Ammon's horn (tissue), 1 donor: ENCODE data around the gene DOCK2.
A peak's percentile ranks its signal among the peaks of the same experiment; 100 is the strongest.
"Not testable (repeated sequence)": the region's sequence is repeated elsewhere in the genome, so short reads cannot be mapped to it uniquely, and the experiment has no call there.

ENCODE experiments used
- DNase-seq: peaks from one replicate; pipeline ENCODE4 v3.0.0-alpha.2; 2016; ENCODE audit warnings: low spot score

Gene DOCK2

DNA sequence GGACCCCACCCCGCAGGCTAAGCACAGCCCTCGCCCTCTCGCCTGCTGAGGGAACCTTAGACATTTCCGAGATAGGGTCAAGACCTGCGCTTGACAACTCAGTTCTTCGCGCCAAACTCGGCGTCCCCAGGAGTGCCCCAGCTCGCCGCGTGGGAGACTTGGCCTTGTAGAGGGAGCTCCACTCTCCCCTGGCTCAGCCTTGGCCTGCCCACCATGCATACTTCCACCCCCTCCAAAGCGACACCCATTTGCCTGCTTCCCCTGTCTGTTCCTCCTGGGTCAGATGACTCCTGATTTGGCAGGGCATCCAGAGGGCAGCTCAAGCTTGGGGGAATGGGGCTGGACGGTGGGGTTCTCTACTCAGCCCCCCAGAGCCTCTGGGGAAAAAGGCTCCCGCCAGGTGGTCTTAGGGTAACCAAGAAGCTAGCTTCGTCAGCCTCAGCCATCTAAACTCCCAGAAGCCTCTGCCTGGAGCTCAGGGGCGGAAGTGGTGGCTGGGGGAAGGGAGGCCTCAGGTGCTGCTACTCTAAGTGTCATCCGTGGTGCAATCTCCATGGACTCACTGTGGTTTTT is 560 bp downstream of the DOCK2 start:
- DNase-seq, result no peak

DNA sequence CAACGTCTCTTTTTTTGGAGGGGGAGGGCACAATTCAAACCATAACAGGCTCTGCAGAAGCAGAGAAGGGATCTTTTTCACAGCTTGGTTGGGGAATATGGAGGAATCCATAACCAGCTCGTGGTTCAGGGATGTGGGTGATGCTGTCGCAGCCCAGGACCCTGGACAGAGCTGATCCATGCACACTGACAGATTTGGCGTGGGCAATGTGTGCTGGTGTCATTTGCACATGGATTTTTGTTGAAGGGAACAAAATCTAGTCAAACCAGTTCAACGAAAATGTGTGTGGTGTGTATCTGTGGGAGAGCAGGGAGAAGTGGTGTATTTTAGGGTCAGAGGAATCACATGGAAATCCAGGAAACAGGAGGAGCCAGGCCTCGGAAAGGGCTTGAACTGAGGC is 4.2 kb downstream of the DOCK2 start:
- DNase-seq, result no peak

- DNase-seq, result no peak
Observed at GRCh38 chr5:169646856-169647255, 9.8 kb downstream of the DOCK2 start.

DNA sequence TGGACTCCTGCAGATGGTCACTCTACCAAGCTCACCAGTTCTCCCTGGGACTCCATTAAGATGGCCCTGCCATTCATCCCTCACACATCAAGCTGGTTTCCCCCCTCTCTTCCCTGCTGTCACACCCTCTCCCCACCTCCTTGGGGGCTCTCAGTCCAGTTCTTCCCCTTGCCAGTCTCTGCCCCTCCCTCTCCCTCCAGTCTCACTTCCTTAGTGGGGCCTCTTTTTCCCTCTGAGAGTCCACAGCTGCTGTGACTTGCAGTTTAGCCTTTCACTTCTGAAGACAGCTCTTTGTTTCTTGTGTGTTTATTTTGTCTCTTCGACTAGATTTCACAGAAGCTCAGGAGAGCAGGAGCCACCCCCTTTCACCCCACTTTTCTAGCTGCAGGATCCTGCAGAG is 10.5 kb downstream of the DOCK2 start:
- DNase-seq, result peak; percentile 45

GRCh38 chr5:169648725-169649310 is 11.7 kb downstream of the DOCK2 start:
- DNase-seq, result no peak

DNA sequence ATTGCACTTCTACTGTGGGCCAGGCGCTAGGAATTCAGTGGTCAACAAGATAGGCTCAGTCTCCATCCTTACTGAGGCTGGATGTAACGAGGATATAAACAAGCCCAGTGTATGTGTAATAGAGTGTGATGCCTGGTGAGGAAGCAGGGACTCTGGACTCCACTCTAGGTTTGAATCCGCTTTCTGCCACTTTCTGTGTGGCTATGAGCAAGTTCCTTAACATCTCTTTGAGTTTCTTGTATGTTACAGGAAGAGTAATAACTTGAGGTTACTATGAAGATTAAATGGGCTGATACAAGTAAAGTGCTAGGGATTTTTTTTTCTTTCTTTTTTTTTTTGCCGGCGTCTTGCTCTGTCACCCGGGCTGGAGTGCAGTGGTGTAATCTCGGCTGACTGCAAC is 12.4 kb downstream of the DOCK2 start:
- DNase-seq, result no peak

DNA sequence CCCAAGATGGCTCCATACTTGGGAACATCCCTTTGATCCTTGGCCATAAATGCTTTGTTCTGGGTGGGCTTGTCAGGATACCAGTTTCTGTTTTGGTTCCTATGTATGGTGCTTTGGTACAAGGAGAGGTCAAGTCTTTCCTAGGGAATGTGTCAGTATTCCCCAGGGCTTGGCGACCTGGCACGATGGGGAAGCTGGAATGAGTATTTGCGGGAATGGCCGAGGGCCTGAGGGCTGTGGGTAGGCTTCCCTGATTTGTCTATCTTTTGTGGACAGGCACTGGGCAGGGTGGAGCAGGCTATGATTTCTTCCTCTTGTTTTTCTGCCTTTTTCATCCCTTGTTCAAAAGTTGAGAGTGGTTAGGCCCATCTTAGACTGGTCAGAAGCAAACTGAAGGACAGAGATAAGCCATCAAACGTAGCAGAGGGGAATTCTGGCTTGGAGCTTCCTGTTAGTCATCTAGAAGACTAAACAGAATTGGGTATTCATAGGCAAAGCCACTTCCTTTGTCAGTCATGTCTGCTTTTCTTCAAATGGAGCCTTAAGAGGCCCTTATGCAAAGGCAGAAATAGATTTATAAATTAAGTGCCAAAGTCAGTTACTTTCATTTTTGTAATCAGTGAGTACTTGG is 13.7 kb downstream of the DOCK2 start:
- no peak for DNase-seq

GRCh38 chr5:169651526-169651925 is 14.5 kb downstream of the DOCK2 start:
- no peak for DNase-seq

DNA sequence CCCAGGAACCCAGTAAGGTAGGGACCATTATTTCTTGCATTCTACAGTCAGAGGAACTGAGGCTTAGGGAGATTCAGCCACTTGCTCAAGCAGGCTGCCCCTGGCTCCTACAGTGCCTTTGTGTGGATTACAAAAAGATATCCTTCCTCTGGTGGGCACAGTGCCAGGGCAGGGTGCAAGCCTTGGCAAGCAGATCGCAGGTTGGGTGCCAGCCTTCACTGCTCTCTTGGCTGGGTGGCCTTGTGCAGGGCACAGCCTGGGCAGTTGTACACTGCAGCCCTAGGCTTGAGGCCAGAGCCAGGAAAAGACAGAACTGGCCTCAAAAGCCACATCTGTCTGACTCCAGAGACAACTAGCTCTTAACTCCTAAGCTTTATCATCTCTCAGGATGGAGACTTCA is 15.0 kb downstream of the DOCK2 start:
- no peak for DNase-seq

DNA sequence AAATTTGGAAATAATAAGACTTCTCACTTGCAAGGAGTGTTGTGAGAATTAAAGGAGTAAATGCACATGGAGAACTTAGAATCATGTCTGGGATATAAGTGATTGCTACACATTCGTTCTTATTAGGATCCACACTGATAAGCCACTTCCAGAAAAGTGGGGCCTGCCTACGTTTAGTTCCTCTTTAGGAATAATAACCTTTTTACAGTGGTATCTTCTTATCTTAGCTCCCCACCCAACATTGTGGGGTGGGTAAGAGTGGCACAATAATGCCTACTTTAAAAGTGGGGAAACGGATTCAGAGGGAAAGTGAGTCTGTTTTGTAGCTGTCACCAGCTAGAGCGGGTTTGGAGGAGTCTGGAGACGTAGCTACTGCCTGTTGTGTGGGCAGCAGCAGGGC is 16.0 kb downstream of the DOCK2 start:
- no peak for DNase-seq

- DNase-seq, result no peak
Observed at GRCh38 chr5:169655353-169655752, 18.3 kb downstream of the DOCK2 start.

GRCh38 chr5:169656125-169656901 is 19.2 kb downstream of the DOCK2 start:
- no peak for DNase-seq

GRCh38 chr5:169657127-169657526 is 20.1 kb downstream of the DOCK2 start:
- no peak for DNase-seq

- DNase-seq, result not testable (repeated sequence)
Observed at GRCh38 chr5:169662451-169662850, 25.4 kb downstream of the DOCK2 start.

- no peak for DNase-seq
Observed at GRCh38 chr5:169663537-169663936, 26.5 kb downstream of the DOCK2 start.

- DNase-seq, result no peak
Observed at GRCh38 chr5:169666365-169666764, 29.3 kb downstream of the DOCK2 start.

DNA sequence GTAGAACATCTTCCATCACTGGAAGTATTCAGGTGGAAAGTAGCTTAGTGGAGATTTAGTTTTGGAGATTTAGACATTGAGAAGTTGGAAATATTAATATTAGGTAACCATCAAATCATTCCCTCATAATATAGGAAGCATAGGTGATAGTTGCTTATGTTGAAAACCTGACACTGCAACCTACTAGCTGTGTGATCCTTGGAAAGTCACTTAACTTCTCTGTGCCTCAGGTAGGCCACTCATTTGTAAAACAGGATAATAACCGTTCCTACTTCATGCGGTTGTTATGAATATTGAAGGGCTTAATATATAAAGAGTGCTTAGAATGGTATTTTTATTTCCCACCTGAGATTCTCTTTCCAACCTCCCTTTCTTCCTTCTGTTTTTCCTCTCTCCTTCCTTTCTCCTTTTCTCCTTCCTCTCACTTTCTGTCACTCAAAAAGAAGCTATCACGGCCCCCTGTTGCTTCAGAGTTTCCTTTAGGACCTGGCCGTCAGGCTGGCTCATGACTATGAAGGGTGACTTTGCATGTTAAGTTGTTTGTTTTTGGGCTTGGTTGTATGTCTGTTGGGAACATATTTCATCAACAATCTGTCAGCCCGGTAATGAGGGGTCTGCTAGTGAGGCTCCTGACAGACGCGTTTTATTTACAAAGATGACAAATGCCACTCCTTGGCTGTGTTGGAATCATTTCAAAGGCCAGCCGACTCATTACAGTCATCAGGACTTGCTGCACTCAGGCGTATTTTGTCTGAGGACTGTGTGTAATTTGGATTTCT is 31.0 kb downstream of the DOCK2 start:
- DNase-seq, result no peak

DNA sequence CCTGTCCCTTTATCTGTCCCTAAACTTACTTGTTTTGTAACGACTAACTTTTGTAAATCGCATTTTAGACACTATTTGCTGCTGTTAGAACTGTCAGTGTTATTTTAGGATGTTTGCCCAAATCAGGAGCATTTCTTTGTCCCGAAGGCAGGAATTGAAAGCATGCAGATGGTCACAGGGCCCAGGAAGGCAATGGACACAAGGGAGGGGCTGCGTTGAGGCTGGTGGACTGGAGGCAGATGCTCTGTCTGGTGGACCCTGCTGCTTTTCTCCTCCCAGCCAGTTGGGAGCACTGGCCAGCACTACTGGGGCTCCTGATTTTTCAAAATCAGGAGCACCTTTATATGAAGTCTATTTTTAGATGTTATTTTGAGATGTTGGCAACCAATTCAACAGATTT is 31.7 kb downstream of the DOCK2 start:
- no peak for DNase-seq

GRCh38 chr5:169670769-169671525 is 33.9 kb downstream of the DOCK2 start:
- DNase-seq, result no peak

DNA sequence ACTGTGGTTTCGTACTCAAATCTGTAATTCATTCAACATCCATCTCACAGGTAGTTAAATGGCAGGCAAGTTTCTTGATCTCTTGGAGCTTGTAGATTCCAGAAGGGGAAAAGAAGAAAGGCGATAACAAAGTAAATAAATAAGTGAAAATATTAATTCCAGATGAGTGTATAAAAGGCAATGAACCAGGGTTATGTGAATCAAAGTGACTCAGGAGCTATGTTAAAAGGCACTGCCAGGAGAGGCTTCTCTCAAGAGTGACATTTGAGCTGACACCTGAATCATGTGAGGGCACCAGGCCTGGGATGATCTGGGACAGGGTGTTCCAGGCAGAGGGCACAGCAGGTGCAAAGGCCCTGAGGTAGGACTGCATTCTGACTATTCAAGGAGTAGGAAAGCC is 45.0 kb downstream of the DOCK2 start:
- no peak for DNase-seq

DNA sequence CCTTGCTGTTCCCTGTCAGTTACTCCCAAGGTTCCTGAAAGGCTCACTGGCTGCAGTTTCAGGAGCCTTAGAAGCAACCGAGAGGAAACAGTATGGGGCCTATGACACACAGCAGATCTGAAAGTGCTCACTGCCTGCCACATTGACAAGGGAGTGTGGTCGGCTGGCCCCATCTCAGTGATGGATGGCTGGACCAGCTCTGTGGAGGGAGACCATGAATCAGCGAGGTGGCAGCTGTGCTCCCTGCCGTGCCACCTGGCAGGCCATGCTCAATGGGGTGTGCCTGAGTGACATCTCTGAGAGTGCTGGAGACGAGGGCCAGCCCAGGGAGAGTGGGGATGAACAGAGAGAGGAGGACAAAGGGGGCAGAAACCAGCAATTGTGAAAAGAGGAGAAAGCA is 49.1 kb downstream of the DOCK2 start:
- no peak for DNase-seq

GRCh38 chr5:169688106-169688505 is 51.0 kb downstream of the DOCK2 start:
- DNase-seq, result no peak
